Fibroblast of lung (primary cell): ENCODE data around the gene ISG15. TPM values are rescaled to one million over a fixed set of nuclear protein-coding genes. Genes with fewer than 3 reads are reported as not detected.
"Not testable (repeated sequence)": the region's sequence is repeated elsewhere in the genome, so short reads cannot be mapped to it uniquely, and the experiment has no call there.

ENCODE experiments used
- DNase-seq, 2 donors: peaks; one replicate each; pipeline versions ENCODE4 v3.0.0 to v3.0.0-alpha.2; 2010; ENCODE audit warnings: low read depth in 2 of 2
- H2AFZ ChIP-seq: 2 replicates; pipeline ENCODE4 v1.5.1; 2012; ENCODE audit warnings: low read length, control low read depth, inconsistent platforms
- H3K27ac ChIP-seq: 2 replicates; pipeline ENCODE4 v1.5.1; 2011; ENCODE audit warnings: low read length, control low read depth; ENCODE audit not compliant: insufficient read depth
- H3K27me3 ChIP-seq: 2 replicates; pipeline ENCODE4 v1.5.1; 2011; ENCODE audit warnings: mild to moderate bottlenecking, low read length; ENCODE audit not compliant: control insufficient read depth, insufficient read depth
- H3K36me3 ChIP-seq: 2 replicates; pipeline ENCODE4 v1.5.1; 2011; ENCODE audit warnings: low read length; ENCODE audit not compliant: control insufficient read depth, insufficient read depth
- H3K4me1 ChIP-seq: 2 replicates; pipeline ENCODE4 v1.5.1; 2011; ENCODE audit warnings: low read length; ENCODE audit not compliant: control insufficient read depth, insufficient read depth; ENCODE audit errors: extremely low read depth
- H3K4me2 ChIP-seq: 2 replicates; pipeline ENCODE4 v1.5.1; 2011; ENCODE audit warnings: low read length, control low read depth; ENCODE audit not compliant: insufficient read depth; ENCODE audit errors: extremely low read depth
- H3K4me3 ChIP-seq, 4 experiments: fragments of 200-600 bp in 1 of 4; sonication (generic) in 1 of 4; replicated peaks in 1 of 4; 2 replicates each; pipeline ENCODE4 v1.5.1; 2011 to 2016; ENCODE audit warnings: low read length in 4 of 4, low read depth in 3 of 4, mild to moderate bottlenecking in 3 of 4, control low read depth in 2 of 4, inconsistent platforms in 1 of 4, mixed read lengths in 1 of 4; ENCODE audit not compliant: insufficient read depth in 1 of 4; ENCODE audit errors: control extremely low read depth in 1 of 4
- H3K79me2 ChIP-seq: 2 replicates; pipeline ENCODE4 v1.5.1; 2012; ENCODE audit warnings: mild to moderate bottlenecking, low read length, inconsistent platforms; ENCODE audit not compliant: control insufficient read depth, insufficient read depth
- H3K9ac ChIP-seq: 2 replicates; pipeline ENCODE4 v1.5.1; 2011; ENCODE audit warnings: mild to moderate bottlenecking, low read length, control low read depth; ENCODE audit not compliant: insufficient read depth
- H3K9me3 ChIP-seq: 2 replicates; pipeline ENCODE4 v1.5.1; 2012; ENCODE audit warnings: low read depth, low read length; ENCODE audit not compliant: control insufficient read depth, insufficient read depth
- H4K20me1 ChIP-seq: 2 replicates; pipeline ENCODE4 v1.5.1; 2011; ENCODE audit warnings: low read length; ENCODE audit not compliant: control insufficient read depth, insufficient read depth; ENCODE audit errors: extremely low read depth
- CTCF ChIP-seq, 2 donors: IDR thresholded peaks in 1 of 2; conservative IDR thresholded peaks in 1 of 2; 1 replicate in 1 of 2; 2 replicates in 1 of 2; pipeline ENCODE4 v1.5.1; 2011 to 2012; ENCODE audit warnings: low read length in 2 of 2, control low read depth in 1 of 2, inconsistent platforms in 1 of 2, low read depth in 1 of 2, mild to moderate bottlenecking in 1 of 2
- EZH2 ChIP-seq: IDR thresholded peaks from 2 replicates; pipeline ENCODE4 v1.5.1; 2012; ENCODE audit warnings: low read length, control low read depth, mild to moderate bottlenecking; ENCODE audit errors: missing control alignments
- polyA plus RNA-seq, 2 donors: library from polyadenylated mRNA; depleted of rRNA in 1 of 2; stranded (reverse) in 1 of 2; unstranded in 1 of 2; fragments of >200 nt; gene quantifications; 2 replicates each; pipeline ENCODE4 v1.2.1, GENCODE V29; 2011 to 2012; ENCODE audit warnings: missing spikeins in 1 of 2
- total RNA-seq: library from RNA; depleted of rRNA; stranded (reverse); fragments of >200 nt; gene quantifications from 2 replicates; pipeline ENCODE4 v1.2.1, GENCODE V29; 2014

ISG15 gene
- total and polyA plus RNA-seq, 2 donors (not counting 1 experiment from before 2014, with no cell fraction given) = 24.2 to 93.3 TPM

GRCh38 chr1:1025730-1026129 is 12.4 kb downstream of the ISG15 start:
- peaks cover 9% of the 10 kb centered on the region for H3K36me3 ChIP-seq
- no peak overlapping the region for H3K9ac ChIP-seq
- H3K4me1 ChIP-seq = peaks cover 5% of the 10 kb centered on the region
- H3K27me3 ChIP-seq = no peaks in the 10 kb centered on the region
- H4K20me1 ChIP-seq = no peaks in the 10 kb centered on the region
- H3K27ac ChIP-seq = no peak overlapping the region
- no peak overlapping the region for H2AFZ ChIP-seq
- H3K79me2 ChIP-seq = no peaks in the 10 kb centered on the region
- TF ChIP-seq EZH2 (no peak), CTCF (conservative IDR thresholded peaks at IDR 0.05 in 1 of 2, IDR thresholded peaks at IDR 0.05 in 1 of 2; ENCODE audit: low read depth in 1 of 2, low read length in 2 of 2) (no peak)
- no peaks in the 10 kb centered on the region for H3K9me3 ChIP-seq
- no peak for DNase-seq
- no peak overlapping the region for H3K4me3 ChIP-seq
- no peak overlapping the region for H3K4me2 ChIP-seq

- H3K27ac ChIP-seq = no peak overlapping the region
- H3K36me3 ChIP-seq = peaks cover 9% of the 10 kb centered on the region
- H3K9me3 ChIP-seq = no peaks in the 10 kb centered on the region
- H3K79me2 ChIP-seq = no peaks in the 10 kb centered on the region
- no peak overlapping the region for H2AFZ ChIP-seq
- H3K4me3 ChIP-seq = no peak overlapping the region
- TF ChIP-seq EZH2 = no peak
- no peaks in the 10 kb centered on the region for H4K20me1 ChIP-seq
- no peaks in the 10 kb centered on the region for H3K27me3 ChIP-seq
- H3K9ac ChIP-seq = no peak overlapping the region
- H3K4me2 ChIP-seq = no peak overlapping the region
- no peaks in the 10 kb centered on the region for H3K4me1 ChIP-seq
- DNase-seq = no peak
Observed at GRCh38 chr1:1026599-1027413, 13.5 kb downstream of the ISG15 start.

- Histone ChIP-seq H3K4me3 (no peak overlapping the region), H3K4me2 (no peak overlapping the region), H3K9me3 (no peaks in the 10 kb centered on the region), H3K27ac (no peak overlapping the region), H3K9ac (no peak overlapping the region), H3K4me1 (no peaks in the 10 kb centered on the region), H3K36me3 (peaks cover 3% of the 10 kb centered on the region), H4K20me1 (peaks cover 1% of the 10 kb centered on the region), H2AFZ (no peak overlapping the region), H3K79me2 (no peaks in the 10 kb centered on the region), H3K27me3 (no peaks in the 10 kb centered on the region)
- no peak for TF ChIP-seq CTCF (conservative IDR thresholded peaks at IDR 0.05 in 1 of 2, IDR thresholded peaks at IDR 0.05 in 1 of 2; ENCODE audit: low read depth in 1 of 2, low read length in 2 of 2)
- TF ChIP-seq EZH2 = no peak
- no peak for DNase-seq
Observed at GRCh38 chr1:1027791-1028190, 14.5 kb downstream of the ISG15 start.

GRCh38 chr1:1030867-1031658 is 17.8 kb downstream of the ISG15 start:
- not testable (repeated sequence) for H2AFZ ChIP-seq, H3K79me2 ChIP-seq, H3K27me3 ChIP-seq, H3K27ac ChIP-seq, H3K4me1 ChIP-seq, H3K9me3 ChIP-seq, H3K36me3 ChIP-seq, H3K4me2 ChIP-seq, DNase-seq, H3K9ac ChIP-seq, H4K20me1 ChIP-seq, H3K4me3 ChIP-seq
